GM19025 (cell line): ENCODE data around the gene NF1.
A peak's percentile ranks its signal among the peaks of the same experiment; 100 is the strongest.
"Not testable (repeated sequence)": the region's sequence is repeated elsewhere in the genome, so short reads cannot be mapped to it uniquely, and the experiment has no call there.

Experiments used
- ATAC-seq: cut with Tn5 transposase; IDR thresholded peaks from one replicate; pipeline ENCODE4 v1.9.1; 2021; ENCODE audit warnings: mild to moderate bottlenecking, low read depth, moderate library complexity; ENCODE audit not compliant: unreplicated experiment

Gene NF1, protein sequence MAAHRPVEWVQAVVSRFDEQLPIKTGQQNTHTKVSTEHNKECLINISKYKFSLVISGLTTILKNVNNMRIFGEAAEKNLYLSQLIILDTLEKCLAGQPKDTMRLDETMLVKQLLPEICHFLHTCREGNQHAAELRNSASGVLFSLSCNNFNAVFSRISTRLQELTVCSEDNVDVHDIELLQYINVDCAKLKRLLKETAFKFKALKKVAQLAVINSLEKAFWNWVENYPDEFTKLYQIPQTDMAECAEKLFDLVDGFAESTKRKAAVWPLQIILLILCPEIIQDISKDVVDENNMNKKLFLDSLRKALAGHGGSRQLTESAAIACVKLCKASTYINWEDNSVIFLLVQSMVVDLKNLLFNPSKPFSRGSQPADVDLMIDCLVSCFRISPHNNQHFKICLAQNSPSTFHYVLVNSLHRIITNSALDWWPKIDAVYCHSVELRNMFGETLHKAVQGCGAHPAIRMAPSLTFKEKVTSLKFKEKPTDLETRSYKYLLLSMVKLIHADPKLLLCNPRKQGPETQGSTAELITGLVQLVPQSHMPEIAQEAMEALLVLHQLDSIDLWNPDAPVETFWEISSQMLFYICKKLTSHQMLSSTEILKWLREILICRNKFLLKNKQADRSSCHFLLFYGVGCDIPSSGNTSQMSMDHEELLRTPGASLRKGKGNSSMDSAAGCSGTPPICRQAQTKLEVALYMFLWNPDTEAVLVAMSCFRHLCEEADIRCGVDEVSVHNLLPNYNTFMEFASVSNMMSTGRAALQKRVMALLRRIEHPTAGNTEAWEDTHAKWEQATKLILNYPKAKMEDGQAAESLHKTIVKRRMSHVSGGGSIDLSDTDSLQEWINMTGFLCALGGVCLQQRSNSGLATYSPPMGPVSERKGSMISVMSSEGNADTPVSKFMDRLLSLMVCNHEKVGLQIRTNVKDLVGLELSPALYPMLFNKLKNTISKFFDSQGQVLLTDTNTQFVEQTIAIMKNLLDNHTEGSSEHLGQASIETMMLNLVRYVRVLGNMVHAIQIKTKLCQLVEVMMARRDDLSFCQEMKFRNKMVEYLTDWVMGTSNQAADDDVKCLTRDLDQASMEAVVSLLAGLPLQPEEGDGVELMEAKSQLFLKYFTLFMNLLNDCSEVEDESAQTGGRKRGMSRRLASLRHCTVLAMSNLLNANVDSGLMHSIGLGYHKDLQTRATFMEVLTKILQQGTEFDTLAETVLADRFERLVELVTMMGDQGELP (N-terminal part only)

DNA sequence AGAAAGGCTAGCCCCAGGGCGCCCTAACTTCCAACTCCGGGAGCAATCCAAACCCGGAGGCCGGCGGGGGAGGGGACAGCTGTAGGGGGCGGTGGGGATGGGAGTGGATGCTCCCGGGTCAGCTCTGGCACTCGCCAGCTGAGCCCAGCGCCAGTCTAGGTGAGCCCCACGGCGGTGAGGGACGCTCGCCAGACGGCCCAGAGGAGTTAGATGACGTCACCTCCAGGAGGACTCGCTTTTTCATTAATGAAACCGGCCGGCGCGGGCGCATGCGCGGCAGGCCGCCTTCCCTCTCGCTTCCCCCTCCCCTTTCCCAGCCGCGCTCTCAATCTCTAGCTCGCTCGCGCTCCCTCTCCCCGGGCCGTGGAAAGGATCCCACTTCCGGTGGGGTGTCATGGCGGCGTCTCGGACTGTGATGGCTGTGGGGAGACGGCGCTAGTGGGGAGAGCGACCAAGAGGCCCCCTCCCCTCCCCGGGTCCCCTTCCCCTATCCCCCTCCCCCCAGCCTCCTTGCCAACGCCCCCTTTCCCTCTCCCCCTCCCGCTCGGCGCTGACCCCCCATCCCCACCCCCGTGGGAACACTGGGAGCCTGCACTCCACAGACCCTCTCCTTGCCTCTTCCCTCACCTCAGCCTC is at the start of gene NF1:
Gene NF1 (plus strand): TSS at position 378 of the 636 bp plus-strand sequence. CDS start 333 bp downstream, outside the sequence.
- ATAC-seq = peak; percentile 80

DNA sequence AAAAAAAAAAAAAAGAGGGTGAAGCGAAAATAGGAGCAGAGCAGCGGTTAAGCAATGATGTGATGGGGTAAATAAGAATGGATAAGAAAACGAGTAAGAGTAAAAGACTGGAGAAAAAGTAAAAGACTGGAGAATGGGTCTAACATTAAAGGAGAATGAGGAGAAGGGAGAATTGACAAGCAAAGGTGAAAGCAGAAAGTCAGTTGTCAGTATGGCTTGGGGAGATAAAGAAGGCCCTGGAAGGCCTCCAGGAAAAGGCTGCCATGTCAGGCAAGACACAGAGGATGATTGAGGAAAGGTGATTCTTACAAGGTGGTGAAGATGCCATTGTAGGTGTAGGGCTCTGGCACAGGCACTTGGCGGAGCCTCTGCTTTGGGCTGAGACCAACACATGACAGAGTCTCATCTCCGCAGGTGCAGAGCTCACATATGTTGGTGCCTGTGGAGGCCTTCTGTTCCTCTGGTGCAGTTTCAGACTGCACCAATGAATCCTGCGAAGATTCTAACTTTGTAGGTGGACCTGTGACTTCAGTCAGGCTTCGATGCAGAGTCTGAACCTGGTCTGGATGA is 47.8 kb upstream of the NF1 start:
- ATAC-seq = not testable (repeated sequence)

DNA sequence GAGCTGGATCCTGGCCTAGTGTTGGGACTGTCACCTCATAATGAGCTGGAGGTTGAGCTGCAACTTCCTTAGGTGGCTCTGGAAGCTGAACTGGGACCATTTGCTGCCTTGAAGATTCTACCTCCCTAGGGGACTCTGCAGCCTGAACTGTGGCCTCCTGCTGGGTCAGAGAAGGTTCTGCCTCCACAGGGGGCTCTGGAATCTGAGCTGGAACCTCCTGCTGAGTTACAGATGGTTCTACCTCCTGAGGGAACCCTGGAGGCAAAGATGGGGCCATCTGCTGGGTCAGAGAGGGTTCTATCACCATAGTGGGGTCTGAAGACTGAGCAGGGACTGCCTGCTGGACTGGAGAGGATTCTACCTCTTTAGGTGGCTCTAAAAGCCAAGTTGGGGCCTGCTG is 46.6 kb upstream of the NF1 start:
- no peak for ATAC-seq

DNA sequence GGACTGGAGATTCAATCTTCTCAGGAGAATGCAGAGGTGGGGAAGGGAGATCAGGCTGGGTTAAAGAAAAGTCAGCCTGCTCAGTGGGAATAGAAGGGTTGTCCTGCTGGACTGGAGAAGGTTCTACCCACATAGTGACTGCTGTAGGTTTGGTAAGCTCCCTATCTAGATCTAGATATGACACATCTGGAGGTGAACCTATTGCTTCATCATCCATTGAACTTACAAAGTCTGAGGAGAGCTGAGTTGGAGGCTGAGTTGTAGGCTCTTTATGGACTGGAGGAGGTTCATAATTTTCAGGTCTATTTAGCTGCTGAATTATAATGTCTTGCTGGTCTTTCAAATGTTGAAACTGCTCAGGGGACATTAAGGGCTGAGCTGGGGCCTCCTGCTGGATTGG is 46.0 kb upstream of the NF1 start:
- no peak for ATAC-seq

DNA sequence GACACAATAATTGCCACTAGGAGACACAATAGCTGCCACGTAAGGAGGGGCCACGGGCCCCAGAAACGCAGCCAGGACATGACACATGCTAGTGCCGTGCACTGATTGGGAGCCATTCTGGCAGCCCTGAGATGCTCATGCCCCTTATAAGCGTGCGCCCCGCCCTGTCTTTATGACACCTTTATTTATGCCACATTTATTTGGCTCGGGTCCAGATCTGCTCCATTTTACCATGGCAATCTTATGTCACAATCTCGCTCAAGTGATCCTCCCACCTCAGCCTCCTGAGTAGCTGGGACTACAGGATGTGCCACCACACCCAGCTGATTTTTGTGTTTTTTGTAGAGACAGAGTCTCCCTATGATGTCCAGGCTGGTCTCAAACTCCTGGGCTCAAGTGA is 43.8 kb upstream of the NF1 start:
- ATAC-seq = no peak

DNA sequence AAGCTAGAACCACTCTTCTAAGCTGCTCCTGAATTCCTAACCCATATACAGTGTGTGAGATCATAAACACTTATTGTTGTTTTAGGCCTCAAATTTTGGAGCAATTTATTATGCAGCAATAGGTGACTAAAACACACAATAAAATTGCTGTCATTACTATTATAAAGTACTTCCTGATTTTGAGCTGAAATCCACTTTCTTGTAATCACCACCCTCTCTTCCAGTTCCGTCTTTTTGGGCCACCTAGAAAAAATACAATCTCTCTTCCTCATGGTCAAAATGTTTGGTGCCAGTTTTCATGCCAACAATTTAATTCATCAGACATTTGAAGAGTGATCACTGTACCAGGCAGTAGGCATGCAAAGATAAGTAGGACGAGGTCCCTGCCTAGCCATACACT is 43.3 kb upstream of the NF1 start:
- no peak for ATAC-seq

DNA sequence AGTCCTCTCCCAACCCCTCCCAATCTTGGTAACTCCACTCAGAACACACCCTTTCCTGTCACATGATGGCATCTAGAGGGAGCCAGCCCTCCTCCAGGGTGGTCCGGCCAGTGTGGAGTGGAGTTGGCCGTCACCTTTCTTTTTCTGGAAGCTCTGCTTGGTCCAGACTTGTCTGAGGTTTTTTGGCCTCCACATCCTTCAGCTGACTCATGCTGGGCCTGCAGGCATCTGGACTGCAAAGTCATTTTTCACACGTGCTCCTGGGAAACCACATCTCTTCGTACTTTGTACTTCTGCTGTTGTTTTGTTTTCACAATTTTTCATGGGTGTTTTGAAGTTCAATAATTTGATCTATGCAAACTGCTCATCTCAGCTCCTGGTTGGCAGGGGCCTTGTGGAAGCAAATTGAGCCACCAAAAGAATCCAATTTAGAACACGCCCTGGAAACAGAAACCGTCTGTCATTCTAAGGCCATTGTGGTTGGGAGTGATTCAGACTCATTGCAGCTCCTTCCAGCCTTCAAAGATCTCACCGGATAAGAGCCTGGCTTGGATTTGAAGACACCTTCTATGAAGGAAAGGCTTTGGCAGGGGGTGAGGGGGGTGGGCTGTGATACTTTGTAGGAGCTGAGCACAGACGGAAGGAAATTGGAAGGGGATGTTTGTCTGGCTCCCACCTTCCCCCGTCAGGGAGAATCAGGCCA is 42.4 kb upstream of the NF1 start:
- no peak for ATAC-seq

DNA sequence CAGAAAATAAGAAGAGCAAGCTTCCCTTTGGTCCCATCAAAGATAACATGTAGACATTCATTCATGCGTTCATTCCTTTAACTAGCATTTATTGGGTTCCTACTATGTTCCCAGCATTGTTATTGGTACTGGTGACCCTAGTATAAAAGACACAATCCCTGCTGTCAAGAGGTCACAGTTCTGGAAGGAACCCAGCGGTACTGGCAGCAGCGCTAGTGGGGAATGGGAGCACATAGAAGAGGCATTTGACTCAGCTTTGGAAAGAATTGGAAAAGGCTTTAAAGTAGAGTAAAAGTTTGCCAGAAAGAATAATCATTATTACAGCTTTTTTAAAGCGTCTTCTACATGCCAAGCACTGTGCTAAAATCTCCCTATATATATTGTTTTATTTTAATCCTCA is 41.7 kb upstream of the NF1 start:
- no peak for ATAC-seq

DNA sequence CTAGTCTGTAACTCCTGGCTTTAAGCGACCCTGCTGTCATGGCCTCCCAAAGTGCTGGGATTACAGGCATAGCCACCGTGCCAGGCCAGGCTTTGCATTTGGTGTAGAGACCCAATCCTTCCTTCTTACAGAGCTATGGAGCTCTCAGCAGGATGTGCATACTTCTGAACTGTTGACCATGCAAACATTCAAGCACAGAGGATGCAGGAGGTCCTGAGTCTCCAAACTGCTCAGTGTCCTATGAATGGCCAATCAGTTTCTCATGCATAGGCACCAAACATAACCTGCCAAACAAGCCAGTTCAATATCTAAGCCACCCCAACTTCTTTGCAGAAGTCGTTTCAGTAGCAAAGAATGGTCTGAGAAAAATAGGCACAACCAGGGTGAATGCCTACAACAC is 40.0 kb upstream of the NF1 start:
- ATAC-seq = no peak

DNA sequence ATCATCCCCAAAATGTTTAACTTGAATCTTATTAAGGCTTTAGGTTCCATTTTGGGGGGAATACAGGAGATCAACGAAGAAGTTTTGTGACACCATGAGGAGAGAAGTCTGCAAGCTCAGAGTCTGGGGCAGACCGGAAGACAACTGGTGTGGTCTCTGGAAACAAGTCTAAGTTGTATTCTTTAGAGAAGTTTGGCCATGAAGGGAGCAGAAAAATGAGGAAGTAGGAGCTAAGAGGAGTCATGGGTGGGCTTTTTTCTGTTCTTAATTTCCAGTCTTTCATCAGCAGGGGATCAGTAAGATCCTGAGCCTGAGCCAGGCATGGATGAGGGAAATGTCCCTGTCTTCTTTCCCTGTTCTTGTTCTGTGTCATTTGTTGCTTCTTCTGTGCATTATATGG is 35.8 kb upstream of the NF1 start:
- no peak for ATAC-seq

DNA sequence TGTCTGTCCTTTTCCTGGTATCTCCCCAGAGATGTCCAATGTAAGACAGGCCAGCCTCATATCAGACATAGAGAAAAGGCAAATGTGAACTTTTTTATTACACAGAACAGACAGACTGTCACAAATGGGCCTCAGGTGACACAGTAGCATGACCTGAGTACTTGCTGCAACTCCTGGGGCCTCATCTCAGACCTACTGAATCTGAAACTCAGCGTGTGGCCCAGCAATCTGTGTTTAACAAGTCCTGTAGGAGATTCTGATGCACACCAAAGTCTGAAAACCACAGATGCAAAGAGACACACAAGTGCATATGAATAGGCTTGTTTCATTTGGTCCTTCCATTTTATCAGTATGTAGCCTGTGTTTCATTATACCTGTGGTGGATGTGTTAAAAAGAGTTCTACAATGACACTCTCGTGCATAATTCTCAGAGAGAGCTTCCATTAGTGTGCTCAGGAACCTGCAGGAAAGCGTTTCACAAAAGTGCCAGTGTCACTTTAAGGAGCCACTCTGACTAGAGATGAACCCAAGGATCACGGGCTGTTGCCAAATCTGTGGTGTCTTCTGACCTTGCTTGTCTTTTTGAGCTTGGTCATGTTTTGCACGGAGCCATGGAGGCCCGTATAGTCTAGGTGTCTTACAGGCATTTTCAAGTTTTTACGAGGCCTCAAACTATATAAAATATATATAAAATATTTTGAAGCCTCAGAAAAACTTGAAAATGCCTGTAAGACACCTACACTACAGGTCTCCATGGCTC is 33.8 kb upstream of the NF1 start:
- ATAC-seq = no peak

DNA sequence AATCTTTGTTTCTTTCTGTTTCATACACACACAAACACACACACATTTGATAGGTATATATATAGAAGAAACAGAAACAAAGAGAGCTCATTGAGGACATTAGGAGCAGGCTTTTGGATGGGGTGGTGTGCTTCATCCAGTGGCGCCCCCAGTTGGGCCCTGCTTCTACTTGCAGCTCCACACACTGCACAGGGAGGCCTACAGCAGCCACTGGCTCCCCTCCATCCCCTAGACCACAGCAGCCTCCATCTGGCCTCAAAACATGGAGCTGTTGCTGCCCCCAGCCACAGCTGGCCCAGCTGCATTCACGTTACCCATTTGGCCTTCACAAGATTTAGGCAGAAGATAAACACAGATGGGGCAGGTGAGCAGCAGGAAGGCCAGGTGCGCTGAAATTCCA is 33.1 kb upstream of the NF1 start:
- ATAC-seq = no peak

DNA sequence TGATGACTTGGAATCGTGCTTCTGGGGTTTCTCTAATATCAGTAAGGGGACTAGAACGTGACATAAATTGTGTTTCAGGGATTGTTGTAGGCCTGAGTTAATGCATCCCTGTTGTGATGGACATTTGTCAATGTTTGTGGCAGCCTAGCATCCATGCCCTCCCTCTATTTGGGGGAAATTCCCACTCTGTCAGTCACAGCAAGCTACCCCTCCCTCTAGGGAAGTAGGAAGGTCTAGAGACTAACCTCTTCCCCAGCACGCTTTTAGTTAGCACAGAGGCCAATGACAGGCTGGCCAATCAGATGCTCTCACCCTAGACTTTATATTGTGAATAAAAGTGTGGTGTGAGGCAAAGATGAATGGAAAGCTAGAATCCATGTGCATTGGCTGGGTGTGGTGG is 32.4 kb upstream of the NF1 start:
- no peak for ATAC-seq

DNA sequence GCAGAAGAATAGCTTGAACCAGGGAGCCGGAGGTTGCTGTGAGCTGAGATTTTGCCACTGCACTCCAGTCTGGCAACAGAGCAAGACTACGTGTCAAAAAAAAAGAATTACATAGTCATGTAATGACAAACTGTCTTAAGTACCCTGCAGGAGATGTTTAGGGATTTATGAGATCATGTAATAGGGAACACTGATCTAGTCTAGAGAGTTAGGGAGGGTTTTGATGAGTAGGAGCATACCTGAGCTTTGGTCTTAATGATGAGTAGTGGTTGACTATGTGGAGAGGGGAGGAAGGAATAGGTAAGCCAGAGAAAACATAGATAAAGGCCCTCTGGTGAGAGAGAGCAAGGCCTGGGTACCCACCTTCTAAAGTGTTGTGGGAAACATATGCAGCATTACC is 30.1 kb upstream of the NF1 start:
- no peak for ATAC-seq

DNA sequence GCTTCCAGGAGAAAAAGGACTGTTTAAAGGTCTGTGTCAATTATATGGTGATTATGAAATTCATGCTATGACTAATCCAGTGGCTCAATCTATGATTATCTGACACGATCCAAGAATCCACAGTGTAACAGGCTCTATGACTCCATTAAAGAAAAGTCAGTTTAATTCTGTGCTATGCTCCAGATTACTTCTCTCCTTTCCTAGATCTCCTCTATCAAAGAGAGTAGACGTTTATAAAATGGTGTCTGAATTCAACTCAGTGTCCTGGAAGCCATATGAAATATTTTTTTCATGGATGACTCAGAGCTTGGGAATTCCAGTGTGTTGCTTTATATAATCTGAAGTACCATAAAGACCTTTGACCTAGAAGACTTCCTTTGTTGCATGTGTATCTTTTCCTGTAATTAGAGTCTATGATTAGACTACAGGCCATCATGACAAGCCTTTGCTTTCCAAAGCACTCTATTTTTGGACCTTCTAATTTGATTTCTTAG is 27.0 kb upstream of the NF1 start:
- ATAC-seq = no peak

DNA sequence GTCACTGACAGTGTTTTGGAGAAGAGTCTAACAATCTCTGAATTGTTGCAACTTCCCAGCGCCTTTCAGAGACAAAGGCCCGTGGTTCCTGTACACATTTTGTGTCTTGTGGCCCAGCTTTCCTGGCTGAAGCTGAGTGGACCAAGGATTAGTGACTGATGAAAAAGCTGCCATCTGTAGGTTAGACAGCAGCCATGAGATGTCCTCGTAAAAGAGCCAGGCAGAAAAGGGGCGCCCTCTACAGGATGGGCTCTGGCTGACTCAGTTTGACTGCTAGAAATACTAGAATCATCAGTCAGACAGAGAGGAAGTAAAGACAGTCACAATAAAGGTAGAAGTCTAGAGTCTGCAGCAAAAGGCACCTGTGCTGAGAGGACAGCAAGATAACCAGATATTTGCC is 26.5 kb upstream of the NF1 start:
- ATAC-seq = no peak

DNA sequence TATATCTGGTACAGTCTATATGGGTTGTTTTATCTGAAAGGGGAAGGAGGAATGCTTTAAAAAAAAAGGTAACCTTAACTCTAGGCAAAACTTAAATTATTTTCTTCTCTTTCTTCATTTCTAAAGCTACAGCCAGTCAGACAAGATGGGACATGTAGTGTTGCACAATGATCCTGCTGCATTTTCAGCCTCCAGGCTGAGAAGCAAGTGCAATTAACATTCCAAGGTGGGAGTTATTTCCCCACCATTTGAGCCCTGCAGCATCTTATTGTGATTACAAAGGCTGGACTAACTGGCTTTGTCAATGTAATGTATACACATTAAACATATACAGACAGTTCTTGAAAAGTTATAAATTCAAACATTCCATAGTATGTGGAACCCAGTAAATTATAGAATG is 22.6 kb upstream of the NF1 start:
- no peak for ATAC-seq

DNA sequence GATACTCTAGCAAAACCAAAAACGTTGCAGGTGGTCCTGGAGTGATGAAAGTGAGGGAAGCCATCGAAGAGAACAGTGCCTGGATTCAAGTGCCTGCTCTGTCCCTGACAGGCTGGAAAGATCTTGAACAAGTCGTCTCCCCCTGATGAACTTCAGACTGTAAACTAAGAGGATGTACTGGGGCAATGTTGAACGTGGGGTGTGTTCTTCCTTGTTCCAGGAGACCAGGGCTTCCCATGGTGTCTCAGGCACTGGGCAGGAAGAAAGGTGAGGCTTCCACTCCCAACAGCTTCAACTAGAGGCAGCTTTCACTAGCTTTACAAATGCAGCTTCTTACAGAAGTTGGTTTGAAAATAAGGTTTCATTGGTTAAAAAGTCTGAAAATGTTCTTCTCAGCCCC is 21.4 kb upstream of the NF1 start:
- no peak for ATAC-seq
